DND-41 (cell line): ENCODE results near the gene RPL7A.
"Not testable (repeated sequence)": the region's sequence is repeated elsewhere in the genome, so short reads cannot be mapped to it uniquely, and the experiment has no call there.

Source experiments
- CTCF ChIP-seq: IDR thresholded peaks from 2 replicates; pipeline ENCODE4 v1.5.1; 2012; ENCODE audit warnings: borderline replicate concordance, low read length, moderate library complexity, mild to moderate bottlenecking; ENCODE audit not compliant: poor library complexity, severe bottlenecking; ENCODE audit errors: extremely low read depth
- EZH2 ChIP-seq: IDR thresholded peaks from 3 replicates; pipeline ENCODE4 v1.6.1; 2012; ENCODE audit warnings: borderline replicate concordance, low read depth, mild to moderate bottlenecking, moderate library complexity, low read length, inconsistent platforms; ENCODE audit not compliant: severe bottlenecking

- not testable (repeated sequence) for TF ChIP-seq CTCF, EZH2
Observed at GRCh38 chr9:133377280-133377679, 29.3 kb downstream of the RPL7A start.
